Activated CD4-positive, alpha-beta memory T cell treated with anti-CD3 and anti-CD28 coated beads, Interleukin-2, amount 10 ng/mL, durations not matched to agents 7 days and 5 days (primary cell): ENCODE measurements around the gene SUCLG2. TPM values are rescaled to one million over a fixed set of nuclear protein-coding genes. Genes with fewer than 3 reads are reported as not detected.

Experiments
- CTCF ChIA-PET: fragments of 350-600 bp; sonication (Branson Sonifier 250); formaldehyde crosslinking; loops from one replicate; lab custom pipeline; 2021; ENCODE audit warnings: antibody characterized with exemption, inconsistent platforms; lab: Charles Lee
- POLR2A ChIA-PET: fragments of 350-600 bp; sonication (Branson Sonifier 250); formaldehyde crosslinking; loops from one replicate; lab custom pipeline; 2021; ENCODE audit warnings: antibody characterized with exemption; lab: Charles Lee
- DNase-seq: peaks from one replicate; pipeline ENCODE4 v3.0.0-alpha.2; 2020
- H3K27ac Mint-ChIP-seq: one replicate; pipeline ENCODE4 v1.8.0; 2021; ENCODE audit warnings: mild to moderate bottlenecking, mixed read lengths
- H3K27me3 Mint-ChIP-seq: one replicate; pipeline ENCODE4 v1.8.0; 2021; ENCODE audit warnings: mixed read lengths
- H3K36me3 Mint-ChIP-seq: one replicate; pipeline ENCODE4 v1.8.0; 2021; ENCODE audit warnings: low read depth, mixed read lengths
- H3K4me1 Mint-ChIP-seq: one replicate; pipeline ENCODE4 v1.8.0; 2021; ENCODE audit warnings: mixed read lengths
- H3K4me3 Mint-ChIP-seq: one replicate; pipeline ENCODE4 v1.8.0; 2021; ENCODE audit warnings: mild to moderate bottlenecking, mixed read lengths
- H3K9me3 Mint-ChIP-seq: one replicate; pipeline ENCODE4 v1.8.0; 2021; ENCODE audit warnings: mixed read lengths
- total RNA-seq, 2 experiments: library from RNA; stranded (reverse); gene quantifications; one replicate each; pipeline ENCODE4 v1.2.3, GENCODE V29; 2021

The SUCLG2 gene
- total RNA-seq, 2 experiments from 2014 or later: 46.9 to 48.5 TPM

DNA sequence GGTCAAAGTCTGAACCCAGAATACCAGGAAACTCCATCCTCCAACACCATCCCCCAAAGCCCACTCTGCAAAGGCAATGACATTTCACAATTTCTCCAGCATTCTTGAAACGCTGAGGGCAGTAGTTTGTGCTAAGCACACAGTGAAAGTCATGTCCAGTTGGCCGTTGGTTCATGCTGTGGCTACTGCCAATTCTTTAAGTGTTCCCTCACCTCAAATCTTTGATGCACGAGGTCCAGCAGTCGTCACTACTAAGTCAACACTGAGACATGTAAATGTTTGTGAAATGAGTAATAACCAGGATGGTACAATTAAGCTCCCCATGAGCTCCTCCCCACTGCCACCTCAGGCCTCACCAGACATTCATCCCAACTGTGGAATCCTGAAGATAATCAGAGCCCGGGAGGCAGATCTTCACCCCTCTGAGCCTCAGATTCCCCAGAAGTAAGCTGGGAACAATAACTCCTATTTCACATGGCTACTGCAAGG lies 7.0 kb downstream of the SUCLG2 start:
- Mint-ChIP-seq H3K27me3 (no peaks in the 10 kb centered on the region), H3K27ac (no peak overlapping the region), H3K4me3 (no peak overlapping the region), H3K36me3 (peaks cover 78% of the 10 kb centered on the region), H3K9me3 (peaks cover 6% of the 10 kb centered on the region), H3K4me1 (peaks cover 31% of the 10 kb centered on the region)
- ChIA-PET POLR2A (no interaction called here), CTCF (no interaction called here)
- DNase-seq: no peak

DNA sequence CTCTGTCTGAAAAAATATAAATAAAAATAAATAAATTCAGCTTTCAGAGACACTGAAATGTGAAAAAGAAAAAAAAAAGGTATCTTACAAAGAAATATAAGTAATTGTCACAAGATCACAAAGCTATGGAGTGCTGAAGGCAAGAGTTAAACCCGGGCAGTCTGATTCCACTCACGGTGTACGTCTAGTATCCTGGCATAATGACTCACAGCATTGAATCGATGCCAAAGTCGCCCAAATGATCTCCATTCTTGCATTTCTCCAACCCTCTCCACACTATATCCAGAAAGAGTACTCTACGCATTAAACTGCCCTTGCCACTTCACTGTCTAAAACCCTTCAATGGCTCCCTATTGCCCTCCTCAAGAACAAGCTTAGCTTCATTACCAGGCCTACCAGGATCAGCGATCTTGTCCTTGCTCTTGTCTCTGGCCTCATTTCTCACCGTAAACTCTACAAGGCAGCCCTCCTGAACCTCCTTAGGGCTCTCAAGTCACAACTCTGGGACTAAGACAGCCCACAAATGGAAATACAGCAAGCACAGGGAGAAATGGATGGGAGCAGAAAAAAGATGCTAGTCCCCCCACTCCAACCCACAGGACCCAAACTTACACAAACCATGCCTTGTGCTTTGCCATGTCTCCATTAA lies 7.7 kb downstream of the SUCLG2 start:
- Mint-ChIP-seq H3K27ac (no peak overlapping the region), H3K9me3 (peaks cover 5% of the 10 kb centered on the region), H3K27me3 (no peaks in the 10 kb centered on the region), H3K36me3 (peaks cover 75% of the 10 kb centered on the region), H3K4me3 (no peak overlapping the region), H3K4me1 (peaks cover 24% of the 10 kb centered on the region)
- DNase-seq: no peak
- CTCF ChIA-PET: no interaction called here
- POLR2A ChIA-PET: no interaction called here

DNA sequence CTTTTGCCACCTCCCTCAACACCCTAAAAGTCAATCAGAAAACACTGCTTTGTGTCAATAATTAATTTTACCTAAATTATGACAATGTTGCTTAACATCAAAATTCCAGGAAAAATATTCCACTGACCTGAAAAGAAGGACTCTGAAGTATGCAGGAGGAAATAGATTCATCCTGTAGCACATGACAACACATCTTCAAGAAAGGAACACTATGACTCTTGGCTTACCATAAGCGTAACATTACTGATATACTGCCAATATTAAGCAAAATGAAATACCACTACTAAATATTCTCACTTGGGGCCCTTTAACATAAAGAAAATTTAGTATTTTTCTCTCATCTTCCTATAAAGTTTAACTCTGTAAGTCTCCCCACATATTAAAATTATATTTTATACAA lies 9.6 kb downstream of the SUCLG2 start:
- DNase-seq: no peak
- CTCF ChIA-PET: no interaction called here
- Mint-ChIP-seq H3K36me3 (peaks cover 69% of the 10 kb centered on the region), H3K4me1 (peaks cover 12% of the 10 kb centered on the region), H3K4me3 (no peak overlapping the region), H3K27me3 (no peaks in the 10 kb centered on the region), H3K9me3 (peaks cover 5% of the 10 kb centered on the region), H3K27ac (no peak overlapping the region)
- POLR2A ChIA-PET: interaction anchor here (1.8 kb wide), 1 partner anchor 10 kb away, joined by 6 read pairs; the partner anchor contains the start of gene SUCLG2

DNA sequence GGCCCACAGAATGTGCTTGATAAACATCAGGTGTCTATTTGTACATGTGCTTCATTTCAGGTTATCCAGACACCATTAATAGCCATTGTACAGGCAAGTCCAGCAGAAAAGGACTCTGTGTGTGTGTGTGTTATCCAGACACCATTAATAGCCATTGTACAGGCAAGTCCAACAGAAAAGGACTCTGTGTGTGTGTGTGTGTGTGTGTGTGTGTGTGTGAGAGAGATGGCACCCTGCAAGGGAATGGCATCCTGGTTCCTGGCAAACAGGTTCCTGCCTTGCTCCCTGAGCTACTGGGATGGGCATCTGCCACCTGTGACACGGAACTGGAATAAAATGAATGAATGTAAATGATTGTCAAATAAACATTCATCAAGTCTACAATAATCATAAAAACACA lies 11.7 kb downstream of the SUCLG2 start:
- Mint-ChIP-seq H3K4me1 (peaks cover 5% of the 10 kb centered on the region), H3K9me3 (peaks cover 5% of the 10 kb centered on the region), H3K27ac (no peak overlapping the region), H3K36me3 (peaks cover 54% of the 10 kb centered on the region), H3K27me3 (no peaks in the 10 kb centered on the region), H3K4me3 (no peak overlapping the region)
- POLR2A ChIA-PET: interaction anchor here (1.0 kb wide), 1 partner anchor 13 kb away, joined by 4 read pairs; no protein-coding TSS in a partner anchor
- CTCF ChIA-PET: no interaction called here
- no peak for DNase-seq

DNA sequence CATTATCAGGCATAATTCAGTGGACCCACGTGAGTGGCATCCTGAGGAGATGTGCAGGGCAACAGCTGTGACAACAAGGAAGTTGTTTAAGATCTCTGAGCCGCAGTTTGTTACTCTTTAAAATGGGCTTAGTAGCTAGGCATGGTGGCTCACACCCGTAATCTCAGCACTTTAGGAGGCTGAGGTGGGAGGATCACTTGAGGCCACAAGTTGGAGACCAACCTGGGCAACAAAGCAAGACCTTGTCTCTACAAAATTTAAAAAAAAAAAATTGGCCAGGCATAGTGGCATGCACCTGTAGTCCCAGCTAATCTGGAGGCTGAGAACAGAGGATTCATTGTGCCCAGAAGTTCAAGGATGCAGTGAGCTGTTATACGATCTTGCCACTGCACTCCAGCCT lies 12.2 kb downstream of the SUCLG2 start:
- H3K4me1 Mint-ChIP-seq: peaks cover 10% of the 10 kb centered on the region
- CTCF ChIA-PET: interaction anchor here (0.7 kb wide), 1 partner anchor 30 kb away, joined by 3 read pairs; no protein-coding TSS in a partner anchor

DNA sequence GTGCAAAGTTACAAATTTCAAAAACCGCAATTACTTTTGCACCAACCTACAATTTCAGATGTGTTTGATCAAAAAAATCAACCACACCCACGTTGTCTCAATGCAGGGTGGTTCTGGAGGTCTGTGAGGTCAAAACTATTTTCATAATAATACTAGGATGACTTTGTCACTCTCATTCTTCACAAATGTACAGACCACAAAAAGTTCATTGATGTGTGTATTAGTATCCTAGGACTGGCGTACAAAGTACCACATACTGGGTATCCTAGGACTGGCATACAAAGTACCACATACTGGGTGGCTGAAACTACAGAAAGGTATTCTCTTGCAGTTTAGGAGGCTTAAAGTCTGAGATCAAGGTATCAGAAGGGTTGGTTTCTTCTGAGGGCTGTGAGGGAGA lies 13.0 kb downstream of the SUCLG2 start:
- ChIA-PET CTCF (interaction anchor here (0.7 kb wide), 1 partner anchor 30 kb away, joined by 3 read pairs; no protein-coding TSS in a partner anchor), POLR2A (no interaction called here)
- H3K27ac Mint-ChIP-seq: no peak overlapping the region
- H3K36me3 Mint-ChIP-seq: peaks cover 50% of the 10 kb centered on the region
- no peaks in the 10 kb centered on the region for H3K27me3 Mint-ChIP-seq
- H3K4me3 Mint-ChIP-seq: no peak overlapping the region
- no peaks in the 10 kb centered on the region for H3K9me3 Mint-ChIP-seq
- no peak for DNase-seq
- peaks cover 10% of the 10 kb centered on the region for H3K4me1 Mint-ChIP-seq

More for the DNA sequence above, 12.2 kb downstream of the SUCLG2 start:
- POLR2A ChIA-PET: interaction anchor here (1.0 kb wide), 1 partner anchor 14 kb away, joined by 4 read pairs; no protein-coding TSS in a partner anchor
- H3K27ac Mint-ChIP-seq: no peak overlapping the region
- H3K36me3 Mint-ChIP-seq: peaks cover 53% of the 10 kb centered on the region
- H3K27me3 Mint-ChIP-seq: no peaks in the 10 kb centered on the region
- DNase-seq: no peak
- H3K4me3 Mint-ChIP-seq: no peak overlapping the region
- peaks cover 5% of the 10 kb centered on the region for H3K9me3 Mint-ChIP-seq

DNA sequence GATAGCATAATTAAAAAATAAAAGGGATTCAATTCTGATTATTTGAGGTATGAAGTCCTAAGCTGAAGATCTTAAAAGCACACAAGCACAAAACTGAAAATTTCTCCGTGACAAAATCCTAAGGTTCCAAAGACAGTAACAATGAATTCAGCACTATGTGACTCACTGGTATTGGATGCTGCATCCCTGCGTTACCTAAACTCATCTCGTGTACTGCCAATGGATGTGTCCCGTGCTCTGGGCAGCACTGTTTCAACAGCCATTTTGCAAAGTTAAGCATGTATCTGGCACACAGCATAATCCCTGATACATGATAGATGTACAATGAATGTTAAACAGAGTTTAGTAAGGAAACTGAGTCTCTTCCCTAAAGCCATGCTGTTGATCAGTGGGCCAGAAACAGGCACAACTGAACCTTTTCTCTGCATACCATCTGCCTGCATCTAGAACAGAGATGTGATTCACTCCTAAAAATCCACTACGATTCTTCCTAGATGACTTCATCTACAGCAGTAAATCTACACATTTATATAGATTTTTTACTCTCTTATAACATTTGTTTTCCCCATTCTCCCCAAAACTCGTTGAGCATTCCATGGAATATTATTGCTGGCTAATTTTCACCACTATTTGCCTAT lies 14.3 kb downstream of the SUCLG2 start:
- ChIA-PET POLR2A (interaction anchor here (0.6 to 1.9 kb wide), 3 partner anchors 13 to 29 kb away, joined by 3 to 4 read pairs (median 3); no protein-coding TSS in a partner anchor), CTCF (no interaction called here)
- Mint-ChIP-seq H3K9me3 (no peaks in the 10 kb centered on the region), H3K4me1 (peaks cover 20% of the 10 kb centered on the region), H3K27ac (no peak overlapping the region), H3K4me3 (no peak overlapping the region), H3K27me3 (no peaks in the 10 kb centered on the region), H3K36me3 (peaks cover 49% of the 10 kb centered on the region)
- DNase-seq: no peak

DNA sequence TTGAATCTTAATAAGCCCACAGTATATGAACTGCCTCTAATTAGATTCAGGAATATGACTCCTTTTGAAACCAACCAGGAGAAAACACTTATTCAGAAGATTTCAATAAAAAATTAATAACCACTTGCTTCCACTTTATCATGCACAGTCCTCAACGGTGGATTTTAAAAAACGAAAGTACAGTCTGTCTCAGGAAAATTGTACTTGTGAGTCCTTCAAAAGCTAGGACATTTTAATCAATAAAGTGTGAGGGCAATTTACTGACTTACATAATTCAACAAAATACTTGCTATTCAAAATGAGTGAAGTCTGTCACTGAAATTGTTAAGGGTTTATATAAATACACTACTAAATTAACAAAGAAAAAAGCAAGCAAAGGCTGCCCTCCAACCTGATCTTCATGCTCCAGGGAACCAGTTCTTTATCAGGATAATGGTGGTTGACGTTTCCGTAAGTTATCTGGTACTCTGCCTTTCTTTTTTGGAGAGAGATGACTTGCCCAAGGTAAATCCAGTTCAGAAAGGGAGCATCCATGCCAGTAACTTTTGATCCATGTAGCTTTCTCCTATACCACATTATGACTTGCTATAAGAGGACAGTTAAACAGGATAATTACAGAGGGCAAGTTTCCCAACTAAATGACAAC lies 17.0 kb downstream of the SUCLG2 start:
- Mint-ChIP-seq H3K27ac (no peak overlapping the region), H3K36me3 (peaks cover 42% of the 10 kb centered on the region), H3K4me1 (peaks cover 26% of the 10 kb centered on the region), H3K9me3 (no peaks in the 10 kb centered on the region), H3K4me3 (no peak overlapping the region), H3K27me3 (no peaks in the 10 kb centered on the region)
- POLR2A ChIA-PET: no interaction called here
- CTCF ChIA-PET: no interaction called here
- DNase-seq: no peak

DNA sequence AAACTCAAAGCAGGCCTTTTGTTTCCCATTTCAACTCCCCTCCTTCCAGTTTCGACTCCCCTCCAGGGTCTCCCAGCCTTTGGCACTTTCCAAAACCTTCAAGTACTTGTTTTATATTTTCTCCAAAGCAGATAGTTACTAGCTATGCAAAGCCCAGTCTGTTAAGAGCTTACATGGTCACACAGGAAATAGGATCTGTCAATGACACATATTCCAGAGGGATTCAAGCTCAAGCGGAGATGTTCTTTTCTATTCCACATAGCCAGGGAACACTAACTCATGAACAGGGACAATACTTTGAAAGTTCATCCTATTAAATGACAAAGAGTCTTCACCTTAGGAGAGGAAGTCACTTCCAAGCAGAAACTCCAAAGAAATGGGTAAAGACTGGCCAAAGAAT lies 18.6 kb downstream of the SUCLG2 start:
- no peak overlapping the region for H3K4me3 Mint-ChIP-seq
- H3K27ac Mint-ChIP-seq: no peak overlapping the region
- no peaks in the 10 kb centered on the region for H3K27me3 Mint-ChIP-seq
- peaks cover 25% of the 10 kb centered on the region for H3K4me1 Mint-ChIP-seq
- ChIA-PET POLR2A (interaction anchor here (1.6 kb wide), 1 partner anchor 18 kb away, joined by 5 read pairs; the partner anchor contains the start of gene SUCLG2), CTCF (no interaction called here)
- H3K9me3 Mint-ChIP-seq: no peaks in the 10 kb centered on the region
- no peak for DNase-seq
- H3K36me3 Mint-ChIP-seq: peaks cover 40% of the 10 kb centered on the region

DNA sequence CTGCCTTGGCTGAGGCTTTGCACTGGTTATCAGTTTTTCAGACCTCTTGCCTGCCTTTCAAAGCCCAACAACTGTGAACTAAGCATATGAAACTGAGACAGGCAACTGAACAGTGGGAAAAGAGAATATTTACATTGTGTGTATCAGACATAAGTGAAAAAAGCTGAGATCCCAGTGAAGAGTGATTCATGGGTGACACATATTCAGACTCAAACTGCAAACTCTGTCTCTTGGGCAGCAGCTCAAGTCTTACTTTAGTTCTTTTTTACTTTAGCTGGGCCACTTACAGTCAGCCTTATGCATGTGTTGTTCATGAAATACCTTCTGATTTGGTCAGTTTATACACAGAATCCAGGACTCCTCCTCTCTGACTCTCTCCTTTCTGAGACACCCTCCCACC lies 19.2 kb downstream of the SUCLG2 start:
- Mint-ChIP-seq H3K4me3 (no peak overlapping the region), H3K9me3 (no peaks in the 10 kb centered on the region), H3K36me3 (peaks cover 39% of the 10 kb centered on the region), H3K4me1 (peaks cover 23% of the 10 kb centered on the region), H3K27me3 (no peaks in the 10 kb centered on the region), H3K27ac (no peak overlapping the region)
- DNase-seq: no peak
- ChIA-PET CTCF (no interaction called here), POLR2A (interaction anchor here (1.6 kb wide), 1 partner anchor 19 kb away, joined by 5 read pairs; the partner anchor contains the start of gene SUCLG2)

DNA sequence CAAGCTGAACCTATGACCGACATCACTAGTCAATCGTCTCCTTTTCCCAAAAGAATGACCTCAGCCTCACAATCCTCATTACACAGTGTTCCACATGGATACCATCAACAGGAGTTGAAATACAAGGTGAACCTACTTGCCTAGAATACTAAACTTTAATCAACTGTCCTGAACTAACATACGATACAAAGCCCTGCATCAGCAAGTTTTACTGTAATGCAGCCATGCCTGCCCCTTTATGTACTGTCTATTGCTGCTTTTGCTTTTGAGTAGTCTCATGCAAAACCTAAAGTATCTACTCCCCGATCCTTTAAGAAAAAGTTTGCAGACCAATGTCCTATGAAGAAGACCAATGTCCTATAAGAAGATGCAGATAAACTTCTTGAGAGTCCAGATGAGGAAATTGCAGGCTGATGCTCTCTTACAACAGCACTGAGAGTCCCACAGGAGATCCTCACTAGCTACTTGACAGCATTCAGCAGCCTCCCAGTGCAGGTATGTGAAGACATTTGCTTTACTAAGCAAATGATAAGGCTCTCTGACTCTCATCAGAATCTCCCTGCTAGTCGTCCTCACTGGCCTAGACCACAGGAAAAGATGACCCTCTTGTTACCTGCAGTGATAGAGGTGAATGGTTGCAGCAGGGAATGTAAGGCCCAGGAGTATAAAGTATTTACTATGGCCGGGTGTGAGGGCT lies 23.6 kb downstream of the SUCLG2 start:
- Mint-ChIP-seq H3K36me3 (peaks cover 41% of the 10 kb centered on the region), H3K4me1 (peaks cover 14% of the 10 kb centered on the region), H3K27ac (no peak overlapping the region), H3K27me3 (no peaks in the 10 kb centered on the region), H3K9me3 (peaks cover 5% of the 10 kb centered on the region), H3K4me3 (no peak overlapping the region)
- POLR2A ChIA-PET: no interaction called here
- CTCF ChIA-PET: no interaction called here
- DNase-seq: no peak

DNA sequence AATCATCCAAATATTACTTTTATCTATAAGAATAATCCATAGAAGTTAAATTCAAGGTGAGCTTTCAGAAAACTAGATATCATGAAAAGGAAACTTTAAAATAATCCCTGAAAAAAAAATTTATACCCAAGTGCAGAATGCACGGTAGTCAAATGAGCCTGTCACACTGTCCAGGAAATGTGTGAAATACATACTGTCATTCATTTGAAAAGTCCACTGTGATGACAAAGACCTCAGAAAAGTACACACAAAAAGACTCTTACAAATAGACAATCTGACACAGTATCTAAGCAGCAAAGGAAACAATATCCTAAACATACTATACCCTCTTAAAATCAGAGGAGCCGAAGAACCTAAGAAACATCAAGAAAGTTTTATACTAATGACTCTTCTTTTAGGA lies 29.7 kb downstream of the SUCLG2 start:
- Mint-ChIP-seq H3K9me3 (peaks cover 5% of the 10 kb centered on the region), H3K4me3 (no peak overlapping the region), H3K4me1 (no peaks in the 10 kb centered on the region), H3K36me3 (peaks cover 55% of the 10 kb centered on the region), H3K27me3 (no peaks in the 10 kb centered on the region), H3K27ac (no peak overlapping the region)
- no peak for DNase-seq
- ChIA-PET POLR2A (no interaction called here), CTCF (no interaction called here)
